GM04503 (cell line): ENCODE results near the gene DCXR.

Experiments
- DNase-seq: peaks from one replicate; pipeline ENCODE4 v3.0.0-alpha.2; 2012; ENCODE audit warnings: low read depth

DCXR gene

GRCh38 chr17:81998212-81998611 lies 39.3 kb downstream of the DCXR start:
- DNase-seq = no peak

DNA sequence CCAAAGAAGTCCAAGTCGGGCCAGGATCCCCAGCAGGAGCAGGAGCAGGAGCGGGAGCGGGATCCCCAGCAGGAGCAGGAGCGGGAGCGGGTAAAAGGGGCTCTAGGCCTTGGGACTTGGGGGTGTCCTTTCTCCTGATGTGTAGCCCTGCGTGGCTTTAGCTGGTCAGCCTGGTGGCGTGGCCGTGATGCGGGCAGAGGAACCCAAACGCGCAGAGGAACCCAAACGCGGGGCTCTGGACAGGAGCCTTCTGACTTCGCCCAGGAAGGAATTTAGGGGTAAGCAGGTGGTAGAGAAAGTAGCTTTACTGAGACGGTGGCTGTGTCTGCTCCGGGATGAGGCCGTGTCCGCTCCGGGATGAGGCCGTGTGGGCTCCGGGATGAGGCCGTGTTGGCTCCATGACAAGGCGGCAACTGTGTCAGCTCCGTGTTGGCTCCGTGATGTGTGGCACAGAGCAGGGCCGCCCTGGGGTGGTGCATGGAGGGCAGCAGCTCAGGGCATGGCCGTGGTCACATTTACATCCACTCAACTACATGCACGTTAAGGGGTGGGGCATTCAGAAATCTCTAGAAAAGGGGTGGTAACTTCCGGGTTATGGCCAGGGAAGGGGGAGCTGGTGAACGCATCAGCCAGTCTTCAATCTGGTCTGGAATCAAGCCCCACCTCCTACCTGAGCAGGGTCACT lies 40.6 kb downstream of the DCXR start:
- DNase-seq = no peak

DNA sequence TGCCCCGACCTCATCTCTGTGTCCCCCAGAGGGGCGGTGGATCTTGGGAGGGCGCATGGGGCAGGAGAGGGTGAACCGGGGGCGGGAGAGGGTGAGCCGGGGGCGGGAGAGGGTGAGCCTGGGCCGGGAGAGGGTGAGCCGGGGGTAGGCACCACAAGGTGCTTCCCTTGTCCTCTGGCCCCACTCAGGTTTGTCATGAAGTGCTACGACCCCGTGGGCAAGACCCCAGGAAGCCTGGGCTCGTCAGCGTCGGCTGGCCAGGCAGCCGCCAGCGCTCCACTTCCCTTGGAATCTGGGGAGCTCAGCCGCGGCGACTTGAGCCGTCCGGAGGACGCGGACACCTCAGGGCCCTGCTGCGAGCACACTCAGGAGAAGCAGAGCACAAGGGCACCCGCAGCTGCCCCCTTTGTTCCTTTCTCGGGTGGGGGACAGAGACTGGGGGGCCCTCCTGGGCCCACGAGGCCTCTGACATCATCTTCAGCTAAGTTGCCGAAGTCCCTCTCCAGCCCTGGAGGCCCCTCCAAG lies 41.2 kb downstream of the DCXR start:
- no peak for DNase-seq

DNA sequence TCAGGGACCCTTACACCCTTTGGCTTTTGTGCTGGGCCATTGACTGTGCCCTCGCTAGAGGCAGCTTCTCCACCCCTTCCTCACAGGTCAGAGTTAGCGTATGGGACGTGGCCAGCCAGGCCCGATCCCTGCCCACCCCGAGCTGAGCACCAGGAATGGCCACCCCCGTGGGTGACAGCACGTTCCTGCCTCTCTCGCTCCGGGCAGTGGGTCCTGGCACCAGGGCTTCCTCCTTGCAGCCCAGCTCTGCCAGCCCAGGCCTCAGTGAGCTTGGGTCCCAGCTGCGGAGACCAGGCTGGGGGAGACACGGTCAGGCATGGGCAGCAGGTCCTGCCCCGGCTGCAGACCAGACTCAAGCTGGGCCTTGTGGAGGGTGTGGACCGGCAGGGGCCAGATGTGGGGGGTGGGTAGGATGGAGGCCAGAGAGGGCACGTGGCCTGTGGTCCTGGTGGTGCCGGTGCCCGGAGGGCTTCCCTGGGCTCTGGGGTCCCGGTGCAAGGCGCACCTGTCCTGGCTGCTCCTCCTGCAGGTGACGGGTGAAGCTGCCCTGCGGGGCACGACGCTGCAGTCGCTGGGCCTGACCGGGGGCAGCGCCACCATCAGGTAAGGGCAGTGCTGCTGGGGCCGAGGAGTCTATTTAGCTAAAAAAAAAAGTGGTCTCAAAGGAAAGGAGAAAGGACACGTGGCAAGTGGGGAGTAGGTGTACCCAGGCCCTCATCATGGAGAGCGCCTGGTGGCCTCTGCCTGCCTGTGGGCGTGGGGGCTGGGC lies 41.9 kb downstream of the DCXR start:
- DNase-seq = no peak

DNA sequence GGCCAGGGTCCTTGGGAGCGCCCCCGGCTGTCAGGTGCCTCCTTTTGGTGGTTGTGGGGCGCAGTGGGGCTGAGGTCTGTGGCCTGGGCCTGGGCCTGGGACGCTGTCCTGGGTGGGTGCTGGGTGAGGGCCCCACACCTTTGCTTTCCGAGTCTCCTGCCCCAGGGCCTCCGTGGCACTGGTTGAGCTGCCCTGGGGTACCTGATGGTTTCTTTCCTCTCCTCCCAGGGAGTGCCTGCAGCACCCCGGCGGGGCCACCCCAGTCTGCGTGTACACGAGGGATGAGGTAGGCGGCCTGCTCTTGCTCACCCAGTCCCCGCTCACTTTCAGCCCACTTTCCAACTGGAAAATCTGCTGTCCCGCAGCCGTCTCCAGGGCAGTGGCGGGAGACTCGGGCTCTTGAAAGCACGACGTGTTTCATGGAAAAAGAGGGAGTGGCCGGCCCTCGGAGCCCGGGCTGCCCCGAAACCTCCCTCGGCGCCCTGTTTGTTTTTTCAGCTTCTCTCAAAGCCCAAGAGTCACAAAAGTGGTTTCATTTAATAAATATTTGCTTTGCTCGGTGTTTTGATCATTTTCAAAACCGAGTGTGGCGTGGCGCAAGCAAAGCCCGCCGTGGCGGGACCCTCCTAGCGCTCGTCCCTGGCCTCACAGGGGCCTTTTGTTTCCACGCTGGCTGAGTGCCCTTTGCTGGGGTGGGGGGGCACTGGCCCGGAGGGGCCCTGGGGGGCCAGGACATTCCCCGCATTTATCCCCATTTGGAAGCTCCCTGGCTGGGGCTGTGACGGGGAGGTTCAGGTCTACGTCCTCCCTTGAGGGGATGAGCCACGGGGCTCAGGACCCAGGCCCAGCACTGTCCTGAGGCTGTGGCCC lies 42.7 kb downstream of the DCXR start:
- no peak for DNase-seq

DNA sequence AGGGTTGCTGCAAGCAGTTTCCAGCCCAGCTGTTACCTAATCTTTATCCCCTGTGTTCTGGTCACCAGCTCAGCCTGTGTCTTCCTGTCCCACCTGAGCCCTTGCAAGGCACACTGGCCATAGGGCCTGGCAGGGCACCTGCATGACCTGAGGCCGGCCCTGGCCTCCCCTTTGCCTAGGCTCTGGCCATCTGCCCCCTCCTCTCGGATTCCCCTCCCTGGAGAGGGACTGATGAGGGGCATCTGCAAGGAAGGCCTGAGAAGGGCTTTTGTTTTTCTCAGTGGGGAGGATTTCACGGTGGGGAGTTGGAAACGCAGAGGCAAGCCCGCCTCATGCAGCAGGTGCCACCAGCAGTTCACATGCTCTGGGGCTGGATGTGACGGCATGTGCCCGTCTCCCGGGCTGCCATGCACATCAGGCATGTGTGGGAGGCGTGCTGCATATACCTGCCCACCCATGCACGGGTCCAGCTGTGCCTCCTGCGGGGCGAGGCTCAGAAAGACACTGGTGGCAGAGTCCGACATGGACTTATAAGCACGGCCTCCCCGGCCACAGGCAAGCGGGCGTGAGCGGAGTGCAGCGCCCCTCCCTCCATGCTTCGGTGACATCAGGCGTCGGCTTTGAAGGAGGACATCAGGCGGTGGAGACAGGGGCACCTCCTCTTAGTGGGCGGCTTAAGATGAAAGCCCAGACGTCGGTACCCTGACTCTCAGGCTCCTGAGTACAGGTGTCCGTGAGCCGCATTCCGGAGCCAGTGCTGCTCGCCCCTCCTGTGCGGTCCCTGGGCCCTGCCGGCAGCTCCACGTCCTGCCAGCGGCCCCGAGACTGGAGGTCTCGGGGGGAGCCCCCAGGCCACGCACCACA lies 43.5 kb downstream of the DCXR start:
- DNase-seq = no peak

DNA sequence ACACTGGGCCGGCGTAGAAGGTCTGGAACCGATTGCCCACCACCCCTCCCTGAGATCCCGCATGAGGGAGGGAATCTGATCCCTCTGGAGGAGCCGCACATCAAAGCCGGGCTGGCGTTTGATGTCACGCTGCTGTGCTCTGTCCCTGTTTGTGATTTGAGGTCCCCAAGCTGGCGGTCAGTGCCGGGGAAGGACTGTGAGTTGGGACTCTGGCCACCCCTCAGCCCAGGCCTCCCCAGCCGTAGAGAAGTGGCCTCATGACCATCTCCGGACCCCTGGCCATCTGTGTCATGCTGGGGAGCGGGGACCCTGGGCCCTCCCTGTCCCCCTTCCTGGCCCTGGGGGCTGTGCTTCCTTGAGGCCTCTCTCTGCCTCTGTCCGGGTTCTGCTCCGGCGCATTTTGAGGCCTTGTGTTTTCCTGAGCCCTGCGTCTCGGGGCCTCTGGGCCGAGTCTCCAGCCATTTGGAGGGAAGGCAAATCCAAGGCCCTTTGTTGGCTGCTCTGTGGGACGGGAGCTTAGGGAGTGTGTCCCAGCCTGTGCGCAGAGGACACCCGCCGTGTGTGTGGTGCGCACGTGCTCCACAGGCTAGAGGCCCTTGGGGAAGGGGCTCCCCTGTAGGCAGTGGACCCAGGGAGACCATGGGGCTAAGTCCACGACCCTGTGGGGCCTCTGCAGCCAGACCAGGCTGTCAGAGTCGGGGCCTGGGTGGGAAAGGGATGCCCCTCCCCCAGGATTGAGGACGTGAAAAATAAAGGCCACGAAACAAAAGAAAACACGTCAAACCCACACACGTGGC lies 45.0 kb downstream of the DCXR start:
- DNase-seq = no peak

GRCh38 chr17:81991684-81992305 lies 45.7 kb downstream of the DCXR start:
- DNase-seq = peak; percentile 44

DNA sequence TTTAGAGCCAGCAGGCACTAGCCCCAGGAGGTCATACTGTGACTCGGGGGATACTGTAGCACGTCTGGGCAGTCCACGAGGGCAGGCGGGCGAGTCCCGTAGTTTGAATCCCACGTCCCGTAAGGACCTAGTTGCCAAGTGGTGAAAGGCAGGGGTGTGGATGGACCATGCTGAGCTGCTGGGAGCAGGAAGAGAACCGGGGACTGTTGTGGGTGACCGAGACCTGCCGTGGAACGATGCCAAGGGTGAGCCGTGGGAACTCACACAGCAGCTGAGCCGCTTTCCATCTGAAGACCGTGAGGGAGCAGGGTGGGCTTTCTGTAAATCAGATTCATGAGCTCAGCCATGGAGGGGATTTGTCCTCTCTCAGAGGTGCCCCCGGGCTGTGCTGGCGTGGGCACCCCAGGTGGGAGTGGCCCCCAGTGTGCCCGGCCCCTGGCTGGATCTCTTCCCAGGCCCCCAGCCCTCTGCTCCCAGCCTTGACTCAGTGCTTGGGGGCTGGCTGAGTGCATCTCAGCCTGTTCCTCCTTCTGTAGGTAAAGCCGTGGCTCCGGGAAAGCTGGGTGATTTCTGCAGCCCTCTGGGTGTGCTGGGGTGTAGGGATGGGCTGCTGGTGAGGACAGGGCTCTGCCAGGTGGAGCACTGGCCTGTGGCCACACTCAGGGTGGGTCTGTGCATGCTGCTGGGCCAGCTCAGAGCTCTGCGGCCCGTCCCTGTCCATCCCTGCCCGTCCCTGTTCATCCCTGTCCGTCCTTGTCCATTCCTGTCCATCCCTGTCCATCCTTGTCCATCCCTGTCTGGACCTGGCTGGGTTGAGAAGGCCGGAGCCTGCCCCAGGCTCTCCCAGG lies 46.4 kb downstream of the DCXR start:
- DNase-seq = no peak

- DNase-seq = no peak
Measured at GRCh38 chr17:81987161-81987770, 50.2 kb downstream of the DCXR start.

DNA sequence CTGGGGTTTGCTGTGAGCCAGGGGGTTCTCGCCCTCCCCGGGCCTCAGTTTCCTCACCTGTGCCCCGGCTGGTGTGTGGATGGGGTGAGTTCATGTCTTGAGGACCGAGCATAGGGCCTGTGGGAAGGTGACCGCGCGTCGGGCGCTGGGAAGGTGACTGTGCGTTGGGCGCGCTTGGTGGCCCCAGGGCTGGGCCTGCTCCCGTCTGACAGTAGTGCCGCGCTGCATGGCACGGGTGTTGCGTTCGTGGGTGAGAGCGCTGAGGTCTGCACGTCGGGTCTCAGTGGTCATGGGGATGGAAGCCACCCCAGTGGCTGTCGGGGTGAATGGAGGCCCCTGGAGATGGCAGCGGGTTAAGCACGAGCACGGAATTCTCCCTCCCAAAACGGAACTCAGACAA lies 50.9 kb downstream of the DCXR start:
- DNase-seq = no peak
